Tibial nerve (tissue), 3 donors: ENCODE results near the gene MROH7.

Experiments
- CTCF ChIP-seq, 5 experiments: fragments of 200-600 bp in 3 of 5; fragments of 450-650 bp in 2 of 5; sonication (generic) in 3 of 5; IDR thresholded peaks; one replicate each; pipeline ENCODE4 v1.5.1; 2016 to 2019; ENCODE audit warnings: antibody characterized with exemption in 5 of 5, mild to moderate bottlenecking in 3 of 5, moderate library complexity in 2 of 5
- POLR2A ChIP-seq, 2 donors: fragments of 450-650 bp; IDR thresholded peaks; one replicate each; pipeline ENCODE4 v1.6.1; 2017; ENCODE audit warnings: antibody characterized with exemption in 2 of 2, mild to moderate bottlenecking in 2 of 2, moderate library complexity in 2 of 2

GRCh38 chr1:54696262-54696661 lies 54.7 kb downstream of the MROH7 start:
- TF ChIP-seq CTCF (IDR thresholded peaks at IDR 0.05), result no peak
- no peak for TF ChIP-seq POLR2A (IDR thresholded peaks at IDR 0.05)
